Fibroblast of the aortic adventitia (primary cell): ENCODE data around the gene VAV2. TPM values are rescaled to one million over a fixed set of nuclear protein-coding genes. Genes with fewer than 3 reads are reported as not detected.
"Not testable (repeated sequence)": the region's sequence is repeated elsewhere in the genome, so short reads cannot be mapped to it uniquely, and the experiment has no call there.

Source experiments
- DNase-seq: peaks from one replicate; pipeline ENCODE4 v3.0.0-alpha.2; 2010; ENCODE audit warnings: low read depth
- H3K4me3 ChIP-seq: 2 replicates; pipeline ENCODE4 v1.5.1; 2011; ENCODE audit warnings: low read depth, mild to moderate bottlenecking, control low read depth, low read length, moderate library complexity
- total RNA-seq: library from RNA; depleted of rRNA; stranded (reverse); fragments of >200 nt; gene quantifications from 2 replicates; pipeline ENCODE4 v1.2.3, GENCODE V29; 2012; ENCODE audit warnings: low replicate concordance
- TF ChIP-seq, protein P1 (sequence below): IDR thresholded peaks from 2 replicates; pipeline ENCODE4 v1.5.1; 2011; ENCODE audit warnings: mild to moderate bottlenecking, low read length, control low read depth, inconsistent platforms; ENCODE audit not compliant: insufficient read depth

The VAV2 gene
- total RNA-seq, 1 donor: 10.9 TPM

- peak overlapping the region; percentile 83 for H3K4me3 ChIP-seq
- DNase-seq: peak; percentile 67
- TF ChIP-seq, protein P1, sequence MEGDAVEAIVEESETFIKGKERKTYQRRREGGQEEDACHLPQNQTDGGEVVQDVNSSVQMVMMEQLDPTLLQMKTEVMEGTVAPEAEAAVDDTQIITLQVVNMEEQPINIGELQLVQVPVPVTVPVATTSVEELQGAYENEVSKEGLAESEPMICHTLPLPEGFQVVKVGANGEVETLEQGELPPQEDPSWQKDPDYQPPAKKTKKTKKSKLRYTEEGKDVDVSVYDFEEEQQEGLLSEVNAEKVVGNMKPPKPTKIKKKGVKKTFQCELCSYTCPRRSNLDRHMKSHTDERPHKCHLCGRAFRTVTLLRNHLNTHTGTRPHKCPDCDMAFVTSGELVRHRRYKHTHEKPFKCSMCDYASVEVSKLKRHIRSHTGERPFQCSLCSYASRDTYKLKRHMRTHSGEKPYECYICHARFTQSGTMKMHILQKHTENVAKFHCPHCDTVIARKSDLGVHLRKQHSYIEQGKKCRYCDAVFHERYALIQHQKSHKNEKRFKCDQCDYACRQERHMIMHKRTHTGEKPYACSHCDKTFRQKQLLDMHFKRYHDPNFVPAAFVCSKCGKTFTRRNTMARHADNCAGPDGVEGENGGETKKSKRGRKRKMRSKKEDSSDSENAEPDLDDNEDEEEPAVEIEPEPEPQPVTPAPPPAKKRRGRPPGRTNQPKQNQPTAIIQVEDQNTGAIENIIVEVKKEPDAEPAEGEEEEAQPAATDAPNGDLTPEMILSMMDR: no peak
These were observed 1.5 kb downstream of the VAV2 start for GRCh38 chr9:133990366-133991213.

DNA sequence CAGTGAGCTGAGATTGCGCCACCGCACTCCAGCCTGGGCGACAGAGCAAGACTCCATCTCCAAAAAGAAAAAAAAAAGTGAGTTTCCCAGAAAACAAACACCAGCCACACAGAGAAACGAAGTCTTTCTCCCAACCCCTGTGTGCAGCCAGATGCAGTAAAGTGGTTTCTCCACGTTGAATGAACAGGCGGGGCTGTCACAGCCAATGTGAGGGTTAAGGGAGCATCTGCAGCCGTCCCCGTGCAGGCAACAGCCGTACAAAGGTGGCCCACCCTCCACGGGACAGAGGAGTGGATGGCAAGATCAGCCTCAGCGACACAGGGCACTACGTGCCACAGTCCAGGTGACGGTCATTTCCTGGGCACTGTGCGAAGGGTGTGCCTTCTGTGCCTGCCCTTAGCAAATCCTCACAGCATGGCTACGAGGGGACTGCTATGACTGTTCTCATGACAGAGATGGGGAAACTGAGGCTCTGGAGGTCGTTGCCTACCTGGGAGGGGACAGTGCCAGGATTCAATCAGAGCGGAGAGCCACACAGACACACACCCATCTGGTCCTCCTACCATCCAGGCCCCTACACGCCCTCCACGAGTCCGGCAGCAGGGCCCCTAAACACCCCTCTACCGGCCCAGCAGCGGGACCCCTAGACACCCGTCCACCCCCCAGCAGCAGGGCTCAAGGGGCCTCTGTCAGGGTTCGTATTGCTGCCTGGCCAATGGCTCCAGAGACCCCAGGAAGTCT is 2.3 kb downstream of the VAV2 start:
- peak overlapping the region; percentile 83 for H3K4me3 ChIP-seq
- TF ChIP-seq, protein P1: no peak
- DNase-seq: no peak

DNA sequence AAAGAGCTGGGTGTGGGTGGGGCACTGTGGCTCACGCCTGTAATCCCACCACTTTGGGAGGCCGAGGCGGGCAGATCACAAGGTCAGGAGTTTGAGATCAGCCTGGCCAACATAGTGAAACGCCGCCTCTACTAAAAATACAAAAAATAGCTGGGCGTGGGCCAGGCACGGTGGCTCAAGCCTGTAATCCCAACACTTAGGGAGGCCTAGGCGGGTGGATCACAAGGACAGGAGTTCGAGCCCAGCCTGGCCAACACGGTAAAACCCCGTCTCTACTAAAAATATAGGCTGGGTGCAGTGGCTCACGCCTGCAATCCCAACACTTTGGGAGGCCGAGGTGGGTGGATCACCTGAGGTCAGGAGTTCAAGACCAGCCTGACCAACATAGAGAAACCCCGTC is 3.4 kb downstream of the VAV2 start:
- not testable (repeated sequence) for DNase-seq, H3K4me3 ChIP-seq

- no peak overlapping the region for H3K4me3 ChIP-seq
- no peak for DNase-seq
- TF ChIP-seq, protein P1: no peak
These were observed 4.0 kb downstream of the VAV2 start for GRCh38 chr9:133987946-133988665.

GRCh38 chr9:133987446-133987788 is 4.7 kb downstream of the VAV2 start:
- DNase-seq: no peak
- TF ChIP-seq, protein P1: no peak
- H3K4me3 ChIP-seq: no peak overlapping the region

GRCh38 chr9:133986774-133987445 is 5.2 kb downstream of the VAV2 start:
- no peak overlapping the region for H3K4me3 ChIP-seq
- TF ChIP-seq, protein P1: no peak
- no peak for DNase-seq
